IMR-90 (cell line): ENCODE results near the gene ARMC3. TPM values are rescaled to one million over a fixed set of nuclear protein-coding genes. Genes with fewer than 3 reads are reported as not detected.
"Not testable (repeated sequence)": the region's sequence is repeated elsewhere in the genome, so short reads cannot be mapped to it uniquely, and the experiment has no call there.

ENCODE experiments used
- ATAC-seq: fragments of 200-7000 bp; cut with Tn5 transposase; 2 replicates; pipeline ENCODE4 v1.9.1; 2020; ENCODE audit warnings: low read depth, mild to moderate bottlenecking, moderate library complexity
- BruUV-seq: library from RNA; stranded (reverse); fragments of 400-500 nt; replicated peaks from 2 replicates; lab custom pipeline; 2021; lab: Mats Ljungman, UMichigan
- CTCF ChIA-PET: fragments of 300-600 bp; formaldehyde crosslinking; extraction: SDS; loops from one replicate; lab custom pipeline; 2021; ENCODE audit warnings: antibody characterized with exemption; lab: Yijun Ruan, JAX
- POLR2A ChIA-PET: fragments of 300-600 bp; sonication (Branson Sonifier 250); formaldehyde crosslinking; loops from one replicate; lab custom pipeline; 2022; ENCODE audit warnings: antibody characterized with exemption; ENCODE audit not compliant: unreplicated experiment; lab: Charles Lee
- DNase-seq: peaks from one replicate; pipeline ENCODE4 v3.0.0; 2013
- H2AFZ ChIP-seq: replicated peaks from 2 replicates; pipeline ENCODE3; 2013; ENCODE audit warnings: low read length, mild to moderate bottlenecking; ENCODE audit not compliant: poor library complexity
- H2AK5ac ChIP-seq: 2 replicates; pipeline ENCODE4 v1.6.1; 2013; ENCODE audit warnings: low read depth, low read length, inconsistent platforms
- H2AK9ac ChIP-seq: replicated peaks from 2 replicates; pipeline ENCODE3; 2013; ENCODE audit warnings: mild to moderate bottlenecking, low read depth, low read length, moderate library complexity; ENCODE audit not compliant: poor library complexity
- H2BK120ac ChIP-seq: 2 replicates; pipeline ENCODE4 v1.6.1; 2013; ENCODE audit warnings: low read depth, low read length, inconsistent platforms
- H2BK15ac ChIP-seq: 3 replicates; pipeline ENCODE4 v1.6.1; 2013; ENCODE audit warnings: low read depth, low read length, inconsistent platforms
- H2BK20ac ChIP-seq: 2 replicates; pipeline ENCODE4 v1.6.1; 2013; ENCODE audit warnings: low read depth, mild to moderate bottlenecking, inconsistent platforms, low read length, moderate library complexity
- H2BK5ac ChIP-seq: 2 replicates; pipeline ENCODE4 v1.6.1; 2013; ENCODE audit warnings: mild to moderate bottlenecking, low read depth, low read length, inconsistent platforms; ENCODE audit not compliant: poor library complexity, severe bottlenecking
- H3K14ac ChIP-seq: replicated peaks from 2 replicates; pipeline ENCODE4 v1.6.1; 2013; ENCODE audit warnings: low read depth, low read length, inconsistent platforms
- H3K18ac ChIP-seq: 2 replicates; pipeline ENCODE4 v1.6.1; 2013; ENCODE audit warnings: low read depth, low read length, control low read depth
- H3K23ac ChIP-seq: 2 replicates; pipeline ENCODE4 v1.6.1; 2013; ENCODE audit warnings: low read depth, low read length, inconsistent platforms
- H3K27ac ChIP-seq: 2 replicates; pipeline ENCODE4 v1.5.1; 2013; ENCODE audit warnings: mild to moderate bottlenecking, control low read depth, low read length; ENCODE audit not compliant: insufficient read depth
- H3K27me3 ChIP-seq: 2 replicates; pipeline ENCODE4 v1.6.1; 2013; ENCODE audit warnings: low read length; ENCODE audit not compliant: control insufficient read depth, insufficient read depth
- H3K36me3 ChIP-seq: 2 replicates; pipeline ENCODE4 v1.6.1; 2013; ENCODE audit warnings: low read length, mixed read lengths; ENCODE audit not compliant: control insufficient read depth, insufficient read depth
- H3K4ac ChIP-seq: 2 replicates; pipeline ENCODE4 v1.6.1; 2013; ENCODE audit warnings: low read depth, low read length, inconsistent platforms
- H3K4me1 ChIP-seq: 2 replicates; pipeline ENCODE4 v1.6.1; 2013; ENCODE audit warnings: low read length, mixed read lengths; ENCODE audit not compliant: control insufficient read depth, insufficient read depth
- H3K4me2 ChIP-seq: 2 replicates; pipeline ENCODE4 v1.6.1; 2013; ENCODE audit warnings: low read depth, mild to moderate bottlenecking, control low read depth, low read length, moderate library complexity
- H3K4me3 ChIP-seq: 2 replicates; pipeline ENCODE4 v1.5.1; 2013; ENCODE audit warnings: low read depth, mild to moderate bottlenecking, control low read depth, low read length, moderate library complexity; ENCODE audit not compliant: insufficient read depth
- H3K56ac ChIP-seq: 2 replicates; pipeline ENCODE4 v1.6.1; 2013; ENCODE audit warnings: low read length, inconsistent platforms; ENCODE audit not compliant: insufficient read depth; ENCODE audit errors: extremely low read depth
- H3K79me1 ChIP-seq, 2 experiments: 2 replicates each; pipeline ENCODE4 v1.6.1; 2013; ENCODE audit warnings: low read length in 2 of 2, inconsistent platforms in 1 of 2, low read depth in 1 of 2
- H3K9ac ChIP-seq: 2 replicates; pipeline ENCODE4 v1.6.1; 2013; ENCODE audit warnings: low read depth, low read length, control low read depth
- H3K9me1 ChIP-seq: 2 replicates; pipeline ENCODE4 v1.6.1; 2013; ENCODE audit warnings: low read length, inconsistent platforms; ENCODE audit not compliant: insufficient read depth
- H3K9me3 ChIP-seq: 2 replicates; pipeline ENCODE4 v1.6.1; 2013; ENCODE audit warnings: low read length; ENCODE audit not compliant: control insufficient read depth, insufficient read depth
- H4K20me1 ChIP-seq: 2 replicates; pipeline ENCODE4 v1.6.1; 2013; ENCODE audit warnings: low read length, inconsistent platforms; ENCODE audit not compliant: insufficient read depth
- H4K5ac ChIP-seq: 2 replicates; pipeline ENCODE4 v1.6.1; 2013; ENCODE audit warnings: mild to moderate bottlenecking, low read depth, low read length, control low read depth
- H4K8ac ChIP-seq, 2 experiments: 2 replicates each; pipeline ENCODE4 v1.6.1; 2013; ENCODE audit warnings: low read depth in 2 of 2, low read length in 2 of 2, control low read depth in 1 of 2, inconsistent platforms in 1 of 2
- H4K91ac ChIP-seq: 2 replicates; pipeline ENCODE4 v1.6.1; 2013; ENCODE audit warnings: low read depth, low read length, inconsistent platforms; ENCODE audit not compliant: insufficient read depth
- WGBS, 2 experiments: methylation state at CpG; one replicate each; pipeline versions ENCODE4 v1.1.5 to v1.1.7; 2013; ENCODE audit warnings: missing lambda C conversion rate in 2 of 2; ENCODE audit not compliant: insufficient read length in 1 of 2; ENCODE audit errors: extremely low coverage in 2 of 2; 5-methylcytosine and 5-hydroxymethylcytosine counted together
- dilution Hi-C: fragments of 300-500 bp; cut with HindIII; formaldehyde crosslinking; loops from one replicate; pipeline ENCODE4 v1.14.3; 2018; ENCODE audit warnings: low sequenced_read_pairs; ENCODE audit not compliant: unreplicated experiment
- in situ Hi-C: fragments of 300-500 bp; cut with MboI; formaldehyde crosslinking; loops from 3 replicates; pipeline ENCODE4 v1.14.3; 2019; ENCODE audit warnings: low sequenced_read_pairs, inconsistent platforms, mixed read lengths
- intact Hi-C: fragments of 100-400 bp; cut with micrococcal nuclease; formaldehyde crosslinking; loops from 2 replicates; pipeline ENCODE4 v1.10.0; 2022
- polyA plus RNA-seq, 3 experiments: library from polyadenylated mRNA; depleted of rRNA; stranded (reverse); fragments of >200 nt; gene quantifications; 2 replicates each; pipeline ENCODE4 v1.2.3, GENCODE V29; 2012; ENCODE audit warnings: low replicate concordance in 1 of 3
- total RNA-seq: library from RNA; depleted of rRNA; stranded (reverse); fragments of >200 nt; gene quantifications from 2 replicates; pipeline ENCODE4 v1.2.3, GENCODE V29; 2012

ARMC3 gene
- total and polyA plus RNA-seq, 2 of the 4 experiments (the other 2 are of a cell fraction) = not detected

DNA sequence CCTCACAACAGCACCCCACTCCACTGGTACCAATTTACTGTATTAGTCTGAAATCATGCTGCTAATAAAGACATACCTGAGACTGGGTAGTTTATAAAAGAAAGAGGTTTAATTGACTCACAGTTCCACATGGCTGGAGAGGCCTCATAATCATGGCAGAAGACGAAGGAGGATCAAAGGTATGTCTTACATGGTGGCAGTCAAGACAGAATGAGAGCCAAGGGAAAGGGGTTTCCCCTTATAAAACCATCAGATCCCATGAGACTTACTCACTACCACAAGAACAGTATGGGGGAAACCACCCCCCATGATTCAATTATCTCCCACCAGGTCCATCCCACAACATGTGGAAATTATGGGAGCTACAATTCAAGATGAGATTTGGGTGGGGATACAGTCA is 18.2 kb upstream of the ARMC3 start:
- H3K4ac ChIP-seq, H3K14ac ChIP-seq, H3K9ac ChIP-seq, H2BK20ac ChIP-seq, in situ Hi-C loops, H2BK15ac ChIP-seq, H3K36me3 ChIP-seq, H3K27ac ChIP-seq, H2BK120ac ChIP-seq, H3K9me3 ChIP-seq, intact Hi-C loops, DNase-seq, BruUV-seq, H3K4me1 ChIP-seq, ATAC-seq, H4K8ac ChIP-seq, H4K91ac ChIP-seq, H2BK5ac ChIP-seq, H3K79me1 ChIP-seq, H2AK5ac ChIP-seq, H3K4me3 ChIP-seq, CTCF ChIA-PET, H3K56ac ChIP-seq, H4K5ac ChIP-seq, H2AK9ac ChIP-seq, POLR2A ChIA-PET, H4K20me1 ChIP-seq, H3K27me3 ChIP-seq, H3K9me1 ChIP-seq, H3K23ac ChIP-seq, H3K18ac ChIP-seq, dilution Hi-C loops, H2AFZ ChIP-seq, H3K4me2 ChIP-seq: not testable (repeated sequence)
- WGBS, 2 experiments = no CpG with 5 or more reads among the region's 1 CpG
